Frontal cortex (tissue), 4 donors: ENCODE results near the gene FAM114A1. TPM values are rescaled to one million over a fixed set of nuclear protein-coding genes. Genes with fewer than 3 reads are reported as not detected.
"Not testable (repeated sequence)": the region's sequence is repeated elsewhere in the genome, so short reads cannot be mapped to it uniquely, and the experiment has no call there.

ENCODE experiments used
- DNase-seq, 2 donors: peaks; one replicate each; pipeline ENCODE4 v3.0.0; 2012; ENCODE audit warnings: low spot score in 2 of 2
- FAIRE-seq: peaks from 2 replicates; lab custom pipeline; 2012; peaks lifted over from hg19 to GRCh38; lab: Jason Lieb, UNC
- total RNA-seq: library from RNA; depleted of rRNA; stranded (reverse); fragments of >200 nt; gene quantifications from one replicate; pipeline ENCODE4 v1.2.3, GENCODE V29; 2014
- donor health status: control.
- donor health status: control.
- donor health status: control.

Gene FAM114A1
- total RNA-seq, 1 donor from 2014 or later: 9.4 TPM

- no peak for FAIRE-seq
Observed at GRCh38 chr4:38896940-38897339, 29.3 kb downstream of the FAM114A1 start.

GRCh38 chr4:38898245-38898644, 30.6 kb downstream of the FAM114A1 start:
- no peak for FAIRE-seq
- no peak for DNase-seq

More at GRCh38 chr4:38896940-38897339, 29.3 kb downstream of the FAM114A1 start:
- DNase-seq: no peak

GRCh38 chr4:38902221-38902620, 34.6 kb downstream of the FAM114A1 start:
- FAIRE-seq (no peak), DNase-seq (no peak)

GRCh38 chr4:38902695-38903094, 35.1 kb downstream of the FAM114A1 start:
- DNase-seq: peak; percentile 22 to 48
- peak; percentile 97 for FAIRE-seq

- FAIRE-seq (no peak), DNase-seq (no peak)
Observed at GRCh38 chr4:38904090-38904666, 36.6 kb downstream of the FAM114A1 start.

GRCh38 chr4:38904682-38905081, 37.1 kb downstream of the FAM114A1 start:
- no peak for DNase-seq
- no peak for FAIRE-seq

- FAIRE-seq (no peak), DNase-seq (no peak)
Observed at GRCh38 chr4:38905652-38906385, 38.2 kb downstream of the FAM114A1 start.

GRCh38 chr4:38907696-38908270, 40.2 kb downstream of the FAM114A1 start:
- FAIRE-seq (no peak), DNase-seq (no peak)

GRCh38 chr4:38909015-38909414, 41.4 kb downstream of the FAM114A1 start:
- DNase-seq (no peak), FAIRE-seq (no peak)

GRCh38 chr4:38911257-38911656, 43.7 kb downstream of the FAM114A1 start:
- DNase-seq: no peak
- FAIRE-seq: no peak

- FAIRE-seq: no peak
- no peak for DNase-seq
Observed at GRCh38 chr4:38914854-38915253, 47.2 kb downstream of the FAM114A1 start.

- DNase-seq, FAIRE-seq: not testable (repeated sequence)
Observed at GRCh38 chr4:38916267-38916666, 48.7 kb downstream of the FAM114A1 start.

- no peak for DNase-seq
- FAIRE-seq: no peak
Observed at GRCh38 chr4:38917481-38918025, 49.9 kb downstream of the FAM114A1 start.

- FAIRE-seq (no peak), DNase-seq (no peak)
Observed at GRCh38 chr4:38919494-38919893, 51.9 kb downstream of the FAM114A1 start.

GRCh38 chr4:38920186-38920585, 52.6 kb downstream of the FAM114A1 start:
- DNase-seq (no peak), FAIRE-seq (no peak)

GRCh38 chr4:38920677-38921076, 53.1 kb downstream of the FAM114A1 start:
- FAIRE-seq (no peak), DNase-seq (no peak)

- no peak for FAIRE-seq
- no peak for DNase-seq
Observed at GRCh38 chr4:38921151-38921550, 53.5 kb downstream of the FAM114A1 start.

- FAIRE-seq: no peak
Observed at GRCh38 chr4:38923746-38924145, 56.1 kb downstream of the FAM114A1 start.

GRCh38 chr4:38924353-38924752, 56.7 kb downstream of the FAM114A1 start:
- no peak for FAIRE-seq
- no peak for DNase-seq

More at GRCh38 chr4:38923746-38924145, 56.1 kb downstream of the FAM114A1 start:
- no peak for DNase-seq

- peak in 1 of 2 donors; percentile 14 for DNase-seq
- FAIRE-seq: no peak
Observed at GRCh38 chr4:38925492-38926413, 58.1 kb downstream of the FAM114A1 start.
